ENCODE results near the gene ESCO1.

ESCO1 gene

GRCh38 chr18:21584391-21584790, 16.1 kb downstream of the ESCO1 start:
- no peak for DNase-seq (ENCODE audit: low read depth)

- no peak for DNase-seq (ENCODE audit: low read depth)
Measured at GRCh38 chr18:21575656-21576055, 24.8 kb downstream of the ESCO1 start.

GRCh38 chr18:21571772-21572171, 28.7 kb downstream of the ESCO1 start:
- no peak for DNase-seq (ENCODE audit: low read depth)

GRCh38 chr18:21559195-21559594, 41.3 kb downstream of the ESCO1 start:
- DNase-seq (ENCODE audit: low read depth) = no peak

- no peak for DNase-seq (ENCODE audit: low read depth)
Measured at GRCh38 chr18:21557607-21558253, 42.8 kb downstream of the ESCO1 start.

GRCh38 chr18:21550510-21550970, 50.0 kb downstream of the ESCO1 start:
- no peak for DNase-seq (ENCODE audit: low read depth)

GRCh38 chr18:21548647-21549046, 51.9 kb downstream of the ESCO1 start:
- DNase-seq (ENCODE audit: low read depth) = no peak

- DNase-seq (ENCODE audit: low read depth) = no peak
Measured at GRCh38 chr18:21546423-21546822, 54.1 kb downstream of the ESCO1 start.

GRCh38 chr18:21538230-21538629, 62.3 kb downstream of the ESCO1 start:
- DNase-seq (ENCODE audit: low read depth) = no peak

GRCh38 chr18:21534327-21534726, 66.2 kb downstream of the ESCO1 start:
- no peak for DNase-seq (ENCODE audit: low read depth)

GRCh38 chr18:21526463-21526862, 74.0 kb downstream of the ESCO1 start:
- no peak for DNase-seq (ENCODE audit: low read depth)

GRCh38 chr18:21525916-21526315, 74.6 kb downstream of the ESCO1 start:
- no peak for DNase-seq (ENCODE audit: low read depth)

GRCh38 chr18:21522530-21522929, 78.0 kb downstream of the ESCO1 start:
- DNase-seq (ENCODE audit: low read depth) = no peak

- DNase-seq (ENCODE audit: low read depth) = no peak
Measured at GRCh38 chr18:21513741-21514140, 86.8 kb downstream of the ESCO1 start.

- no peak for DNase-seq (ENCODE audit: low read depth)
Measured at GRCh38 chr18:21513292-21513691, 87.2 kb downstream of the ESCO1 start.

- no peak for DNase-seq (ENCODE audit: low read depth)
Measured at GRCh38 chr18:21509062-21509461, 91.4 kb downstream of the ESCO1 start.

GRCh38 chr18:21507913-21508701, 92.4 kb downstream of the ESCO1 start:
- no peak for DNase-seq (ENCODE audit: low read depth)

GRCh38 chr18:21502661-21503060, 97.8 kb downstream of the ESCO1 start:
- DNase-seq (ENCODE audit: low read depth) = no peak

- no peak for DNase-seq (ENCODE audit: low read depth)
Measured at GRCh38 chr18:21499997-21500396, 100.5 kb downstream of the ESCO1 start.

- DNase-seq (ENCODE audit: low read depth) = no peak
Measured at GRCh38 chr18:21496277-21496835, 104.1 kb downstream of the ESCO1 start.

GRCh38 chr18:21490748-21491147, 109.8 kb downstream of the ESCO1 start:
- no peak for DNase-seq (ENCODE audit: low read depth)

GRCh38 chr18:21489919-21490495, 110.5 kb downstream of the ESCO1 start:
- DNase-seq (ENCODE audit: low read depth) = no peak

All from fibroblast of the conjunctiva (primary cell).